ENCODE measurements around the gene CENPA.
A peak's percentile ranks its signal among the peaks of the same experiment; 100 is the strongest.

CENPA gene

GRCh38 chr2:26768759-26769088 is 17.1 kb upstream of the CENPA start:
- Mint-ChIP-seq H3K36me3 (ENCODE audit: low read depth) (peaks cover 6% of the 10 kb centered on the region), H3K27ac (peak overlapping the region; percentile 55), H3K4me3 (no peak overlapping the region), H3K27me3 (ENCODE audit: low read depth) (no peaks in the 10 kb centered on the region), H3K9me3 (no peaks in the 10 kb centered on the region), H3K4me1 (ENCODE audit: low read depth) (peaks cover 42% of the 10 kb centered on the region)

- no peak overlapping the region for H3K4me3 Mint-ChIP-seq
- H3K36me3 Mint-ChIP-seq (ENCODE audit: low read depth): peaks cover 6% of the 10 kb centered on the region
- H3K4me1 Mint-ChIP-seq (ENCODE audit: low read depth): peaks cover 42% of the 10 kb centered on the region
- no peaks in the 10 kb centered on the region for H3K9me3 Mint-ChIP-seq
- H3K27me3 Mint-ChIP-seq (ENCODE audit: low read depth): no peaks in the 10 kb centered on the region
- H3K27ac Mint-ChIP-seq: peak overlapping the region; percentile 55
Measured at GRCh38 chr2:26769089-26769761, 16.6 kb upstream of the CENPA start.

- peaks cover 12% of the 10 kb centered on the region for H3K36me3 Mint-ChIP-seq (ENCODE audit: low read depth)
- H3K4me1 Mint-ChIP-seq (ENCODE audit: low read depth): peaks cover 29% of the 10 kb centered on the region
- no peak overlapping the region for H3K4me3 Mint-ChIP-seq
Measured at GRCh38 chr2:26770986-26771586, 14.8 kb upstream of the CENPA start.

DNA sequence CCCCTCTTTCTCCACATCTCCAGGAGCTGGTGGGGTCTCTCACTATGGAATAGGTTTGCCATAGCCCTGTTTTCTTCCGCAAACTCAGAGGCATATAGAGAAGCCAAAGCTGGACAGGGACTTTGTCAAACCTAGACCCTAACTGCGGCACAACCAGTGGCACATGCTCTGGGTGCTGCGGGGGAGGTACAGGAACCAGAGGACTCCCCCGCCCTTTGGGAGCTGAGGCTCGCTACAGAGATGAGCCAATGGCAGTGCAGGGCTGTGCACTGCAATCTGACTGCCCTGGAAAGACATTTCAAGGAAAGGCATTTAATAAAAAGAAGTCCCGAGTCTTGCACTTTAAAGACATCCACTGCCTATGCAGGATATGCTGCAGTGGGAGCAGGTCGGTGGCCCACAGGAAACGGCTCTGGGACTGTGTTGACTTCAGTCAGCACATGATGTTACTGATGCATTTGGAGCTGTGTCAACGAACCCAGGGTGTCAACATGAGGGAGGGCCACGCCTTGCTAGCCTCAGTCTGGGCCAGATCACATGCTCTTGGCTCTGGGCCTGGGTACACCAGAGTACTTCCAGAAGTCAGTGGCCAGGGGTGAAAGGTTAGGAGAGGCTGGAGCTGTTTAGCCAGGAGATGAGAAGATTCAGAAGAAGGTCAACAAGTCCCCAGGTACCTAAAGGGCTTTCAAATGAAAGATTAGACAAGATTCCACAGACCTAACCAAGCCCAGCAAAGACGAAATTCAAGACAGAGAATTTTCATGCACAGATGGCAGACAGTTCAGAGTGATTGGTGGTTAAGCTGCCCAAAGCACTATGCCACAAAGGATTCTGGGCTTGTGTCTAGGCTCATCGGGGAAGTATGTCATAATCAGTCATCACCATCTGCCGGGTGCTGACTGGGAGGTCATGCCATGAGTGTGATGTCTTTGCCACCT is 13.5 kb upstream of the CENPA start:
- H3K4me1 Mint-ChIP-seq (ENCODE audit: low read depth): peaks cover 29% of the 10 kb centered on the region
- no peaks in the 10 kb centered on the region for H3K9me3 Mint-ChIP-seq
- H3K36me3 Mint-ChIP-seq (ENCODE audit: low read depth): peaks cover 18% of the 10 kb centered on the region
- H3K27me3 Mint-ChIP-seq (ENCODE audit: low read depth): no peaks in the 10 kb centered on the region
- H3K27ac Mint-ChIP-seq: peak overlapping the region; percentile 98
- H3K4me3 Mint-ChIP-seq: peak overlapping the region; percentile 58

More at GRCh38 chr2:26770986-26771586, 14.8 kb upstream of the CENPA start:
- H3K27ac Mint-ChIP-seq: peak overlapping the region; percentile 58
- no peaks in the 10 kb centered on the region for H3K9me3 Mint-ChIP-seq
- H3K27me3 Mint-ChIP-seq (ENCODE audit: low read depth): no peaks in the 10 kb centered on the region

- H3K27me3 Mint-ChIP-seq (ENCODE audit: low read depth): no peaks in the 10 kb centered on the region
- H3K36me3 Mint-ChIP-seq (ENCODE audit: low read depth): peaks cover 29% of the 10 kb centered on the region
- no peak overlapping the region for H3K4me3 Mint-ChIP-seq
- no peaks in the 10 kb centered on the region for H3K9me3 Mint-ChIP-seq
- H3K4me1 Mint-ChIP-seq (ENCODE audit: low read depth): peaks cover 17% of the 10 kb centered on the region
- peak overlapping the region; percentile 5 for H3K27ac Mint-ChIP-seq
Measured at GRCh38 chr2:26776195-26776800, 9.6 kb upstream of the CENPA start.

DNA sequence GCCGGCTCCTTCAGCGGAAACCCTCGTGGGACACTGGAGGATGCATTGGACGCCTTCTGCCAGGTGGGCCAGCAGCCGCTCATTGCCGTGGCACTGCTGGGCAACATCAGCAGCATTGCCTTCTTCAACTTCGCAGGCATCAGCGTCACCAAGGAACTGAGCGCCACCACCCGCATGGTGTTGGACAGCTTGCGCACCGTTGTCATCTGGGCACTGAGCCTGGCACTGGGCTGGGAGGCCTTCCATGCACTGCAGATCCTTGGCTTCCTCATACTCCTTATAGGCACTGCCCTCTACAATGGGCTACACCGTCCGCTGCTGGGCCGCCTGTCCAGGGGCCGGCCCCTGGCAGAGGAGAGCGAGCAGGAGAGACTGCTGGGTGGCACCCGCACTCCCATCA is 7.8 kb upstream of the CENPA start:
- H3K9me3 Mint-ChIP-seq: no peaks in the 10 kb centered on the region
- H3K4me3 Mint-ChIP-seq: no peak overlapping the region
- H3K36me3 Mint-ChIP-seq (ENCODE audit: low read depth): peaks cover 27% of the 10 kb centered on the region
- no peak overlapping the region for H3K27ac Mint-ChIP-seq
- H3K27me3 Mint-ChIP-seq (ENCODE audit: low read depth): no peaks in the 10 kb centered on the region
- no peaks in the 10 kb centered on the region for H3K4me1 Mint-ChIP-seq (ENCODE audit: low read depth)

DNA sequence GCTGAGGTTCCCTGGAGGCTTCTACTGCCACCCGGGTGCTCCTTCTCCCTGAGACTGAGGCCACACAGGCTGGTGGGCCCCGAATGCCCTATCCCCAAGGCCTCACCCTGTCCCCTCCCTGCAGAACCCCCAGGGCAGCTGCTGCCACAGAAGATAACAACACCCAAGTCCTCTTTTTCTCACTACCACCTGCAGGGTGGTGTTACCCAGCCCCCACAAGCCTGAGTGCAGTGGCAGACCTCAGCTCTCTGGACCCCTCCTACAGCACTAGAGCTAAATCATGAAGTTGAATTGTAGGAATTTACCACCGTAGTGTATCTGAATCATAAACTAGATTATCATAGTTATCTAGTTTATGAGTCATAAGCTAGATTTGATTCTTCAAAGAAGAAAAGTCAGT is 7.3 kb upstream of the CENPA start:
- Mint-ChIP-seq H3K9me3 (no peaks in the 10 kb centered on the region), H3K27ac (no peak overlapping the region), H3K4me1 (ENCODE audit: low read depth) (no peaks in the 10 kb centered on the region), H3K27me3 (ENCODE audit: low read depth) (no peaks in the 10 kb centered on the region), H3K36me3 (ENCODE audit: low read depth) (peaks cover 27% of the 10 kb centered on the region), H3K4me3 (no peak overlapping the region)

DNA sequence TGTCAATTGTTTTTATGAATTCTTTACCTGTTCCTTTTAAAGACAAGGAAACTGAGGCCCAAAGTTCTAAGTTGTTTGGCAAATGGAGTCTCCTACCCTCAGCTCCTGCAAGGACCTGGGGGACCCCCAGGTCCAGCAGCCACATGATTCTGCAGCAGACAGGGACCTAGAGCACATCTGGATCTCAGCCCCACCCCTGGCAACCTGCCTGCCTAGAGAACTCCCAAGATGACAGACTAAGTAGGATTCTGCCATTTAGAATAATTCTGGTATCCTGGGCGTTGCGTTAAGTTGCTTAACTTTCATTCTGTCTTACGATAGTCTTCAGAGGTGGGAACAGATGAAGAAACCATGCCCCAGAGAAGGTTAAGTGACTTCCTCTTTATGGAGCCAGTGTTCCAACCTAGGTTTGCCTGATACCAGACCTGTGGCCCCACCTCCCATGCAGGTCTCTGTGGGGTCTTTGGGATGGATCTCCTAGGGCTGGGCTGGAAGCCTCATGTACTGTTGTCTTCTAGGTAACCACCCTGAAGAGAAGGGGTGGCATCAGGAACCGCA is 5.6 kb upstream of the CENPA start:
- Mint-ChIP-seq H3K4me3 (no peak overlapping the region), H3K36me3 (ENCODE audit: low read depth) (peaks cover 25% of the 10 kb centered on the region), H3K9me3 (no peaks in the 10 kb centered on the region), H3K27me3 (ENCODE audit: low read depth) (no peaks in the 10 kb centered on the region), H3K4me1 (ENCODE audit: low read depth) (peaks cover under 1% of the 10 kb centered on the region), H3K27ac (no peak overlapping the region)

GRCh38 chr2:26782876-26783704 is 2.8 kb upstream of the CENPA start:
- H3K4me3 Mint-ChIP-seq: no peak overlapping the region
- H3K27me3 Mint-ChIP-seq (ENCODE audit: low read depth): no peaks in the 10 kb centered on the region

DNA sequence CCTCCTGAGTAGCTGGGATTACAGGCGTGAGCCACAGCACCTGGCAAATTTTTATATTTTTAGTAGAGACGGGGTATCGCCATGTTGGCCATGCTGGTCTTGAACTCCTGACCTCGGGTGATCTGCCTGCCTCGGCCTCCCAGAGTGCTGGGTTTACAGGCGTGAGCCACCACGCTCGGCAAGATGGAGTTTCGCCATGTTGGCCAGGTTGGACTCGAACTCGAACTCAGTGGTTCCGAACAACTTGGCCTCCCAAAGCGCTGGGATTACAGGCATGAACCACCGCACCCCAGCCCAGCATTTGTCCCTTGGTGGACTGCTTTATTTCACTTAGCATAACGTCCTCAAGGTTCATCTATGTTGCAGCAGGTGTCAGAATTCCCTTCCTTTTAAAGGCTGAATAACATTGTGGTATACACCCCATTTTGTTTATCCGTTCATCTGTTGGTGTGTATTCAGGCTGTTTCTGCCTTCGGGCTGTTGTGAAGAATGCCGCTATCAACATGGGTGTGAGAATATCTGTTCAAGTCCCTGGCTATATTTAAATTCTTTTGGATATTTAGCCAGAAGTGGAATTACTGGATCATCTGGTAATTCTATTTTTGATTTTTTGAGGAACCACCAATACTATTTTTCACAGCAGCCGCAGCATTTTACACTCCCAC is 1.2 kb upstream of the CENPA start:
- peaks cover 28% of the 10 kb centered on the region for H3K4me1 Mint-ChIP-seq (ENCODE audit: low read depth)
- H3K27me3 Mint-ChIP-seq (ENCODE audit: low read depth): no peaks in the 10 kb centered on the region
- H3K36me3 Mint-ChIP-seq (ENCODE audit: low read depth): peaks cover 24% of the 10 kb centered on the region
- H3K4me3 Mint-ChIP-seq: peak overlapping the region; percentile 79
- peak overlapping the region; percentile 82 for H3K27ac Mint-ChIP-seq
- no peaks in the 10 kb centered on the region for H3K9me3 Mint-ChIP-seq

More at GRCh38 chr2:26782876-26783704, 2.8 kb upstream of the CENPA start:
- H3K9me3 Mint-ChIP-seq: no peaks in the 10 kb centered on the region
- no peak overlapping the region for H3K27ac Mint-ChIP-seq
- peaks cover 14% of the 10 kb centered on the region for H3K4me1 Mint-ChIP-seq (ENCODE audit: low read depth)
- H3K36me3 Mint-ChIP-seq (ENCODE audit: low read depth): peaks cover 17% of the 10 kb centered on the region

DNA sequence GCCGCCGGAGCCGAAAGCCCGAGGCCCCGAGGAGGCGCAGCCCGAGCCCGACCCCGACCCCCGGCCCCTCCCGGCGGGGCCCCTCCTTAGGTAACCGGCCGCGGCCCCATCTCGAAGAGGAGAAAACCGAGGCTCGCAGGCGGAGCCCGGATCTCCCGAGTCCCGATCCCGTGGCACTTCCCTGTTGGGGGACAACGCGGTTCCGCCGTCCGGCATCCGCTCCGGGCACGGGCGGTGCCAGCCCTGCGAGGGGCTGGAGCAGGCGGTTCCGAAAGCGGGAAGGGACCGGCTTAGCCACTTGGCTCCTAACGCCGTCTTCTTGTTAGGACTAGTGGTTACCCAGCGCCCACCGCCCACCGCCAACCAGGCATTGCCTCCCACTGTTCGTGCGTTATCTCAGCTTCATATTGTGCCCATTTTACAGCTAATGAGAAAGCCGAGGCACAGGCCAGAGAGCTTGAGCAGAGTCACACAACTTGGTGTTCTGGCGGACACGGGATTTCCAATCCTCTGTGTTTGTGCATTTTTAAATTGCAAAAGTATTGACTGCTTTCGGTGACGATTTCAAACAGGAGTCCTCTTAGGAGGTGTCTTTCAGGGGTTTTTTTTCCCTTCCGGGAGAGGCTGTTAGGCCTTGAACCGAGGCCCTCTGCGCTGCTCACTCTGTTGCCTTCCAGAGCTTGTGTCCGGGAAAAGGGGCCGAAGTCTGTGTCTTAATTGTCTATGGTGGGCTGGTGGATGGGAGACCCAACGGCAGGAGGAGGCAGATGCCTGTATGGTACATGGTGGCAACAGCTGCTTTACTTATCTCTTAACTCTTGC is 562 bp downstream of the CENPA start:
- H3K27me3 Mint-ChIP-seq (ENCODE audit: low read depth): no peaks in the 10 kb centered on the region
- peaks cover 6% of the 10 kb centered on the region for H3K9me3 Mint-ChIP-seq
- H3K27ac Mint-ChIP-seq: peak overlapping the region; percentile 80
- peak overlapping the region; percentile 91 for H3K4me3 Mint-ChIP-seq
- H3K36me3 Mint-ChIP-seq (ENCODE audit: low read depth): peaks cover 27% of the 10 kb centered on the region
- peaks cover 32% of the 10 kb centered on the region for H3K4me1 Mint-ChIP-seq (ENCODE audit: low read depth)

- Mint-ChIP-seq H3K27ac (no peak overlapping the region), H3K9me3 (peaks cover 6% of the 10 kb centered on the region), H3K4me3 (no peak overlapping the region), H3K27me3 (ENCODE audit: low read depth) (no peaks in the 10 kb centered on the region), H3K4me1 (ENCODE audit: low read depth) (peaks cover 22% of the 10 kb centered on the region), H3K36me3 (ENCODE audit: low read depth) (peaks cover 55% of the 10 kb centered on the region)
Measured at GRCh38 chr2:26792720-26793119, 6.9 kb downstream of the CENPA start.
